MM.1S (cell line): ENCODE results near the gene OR1S2.

ENCODE experiments used
- EZH2phosphoT487 ChIP-seq: fragments of 300-600 bp; sonication (generic); IDR thresholded peaks from 2 replicates; pipeline ENCODE4 v1.6.1; 2018; ENCODE audit warnings: antibody characterized with exemption, low read length
- TF ChIP-seq, protein P1 (sequence below): fragments of 300-600 bp; sonication (generic); IDR thresholded peaks from 2 replicates; pipeline ENCODE4 v1.5.1; 2016; ENCODE audit warnings: antibody characterized with exemption, low read length, mixed read lengths

DNA sequence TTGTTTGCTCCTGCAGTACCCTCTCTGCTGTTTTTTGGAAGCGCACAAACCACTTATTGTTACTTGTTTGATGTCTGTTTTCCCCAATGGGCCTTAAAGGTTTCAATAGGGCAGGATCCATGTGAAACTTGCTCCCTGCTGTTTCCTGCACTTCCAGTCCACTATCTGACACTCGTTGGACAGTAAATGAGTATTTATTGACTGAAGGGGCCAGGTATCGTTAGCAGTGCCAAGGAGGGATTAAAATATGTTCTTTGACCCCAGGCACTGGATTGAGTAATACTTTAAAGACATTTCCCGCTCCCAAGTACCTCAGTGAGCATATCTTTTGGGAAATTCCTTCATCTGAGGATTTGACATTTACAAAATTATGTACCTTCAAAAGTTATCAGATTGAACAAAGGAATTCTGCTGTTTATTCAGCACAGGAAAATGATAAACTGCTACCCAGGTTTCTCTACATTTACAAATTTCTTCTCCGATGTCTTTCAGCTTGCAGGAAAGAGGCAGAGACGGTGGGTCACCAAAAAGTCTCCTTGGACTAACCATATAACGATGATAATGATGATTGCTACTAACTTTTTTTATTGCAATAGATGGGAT is 38.3 kb downstream of the OR1S2 start:
- no peak for TF ChIP-seq EZH2phosphoT487
- TF ChIP-seq, protein P1, sequence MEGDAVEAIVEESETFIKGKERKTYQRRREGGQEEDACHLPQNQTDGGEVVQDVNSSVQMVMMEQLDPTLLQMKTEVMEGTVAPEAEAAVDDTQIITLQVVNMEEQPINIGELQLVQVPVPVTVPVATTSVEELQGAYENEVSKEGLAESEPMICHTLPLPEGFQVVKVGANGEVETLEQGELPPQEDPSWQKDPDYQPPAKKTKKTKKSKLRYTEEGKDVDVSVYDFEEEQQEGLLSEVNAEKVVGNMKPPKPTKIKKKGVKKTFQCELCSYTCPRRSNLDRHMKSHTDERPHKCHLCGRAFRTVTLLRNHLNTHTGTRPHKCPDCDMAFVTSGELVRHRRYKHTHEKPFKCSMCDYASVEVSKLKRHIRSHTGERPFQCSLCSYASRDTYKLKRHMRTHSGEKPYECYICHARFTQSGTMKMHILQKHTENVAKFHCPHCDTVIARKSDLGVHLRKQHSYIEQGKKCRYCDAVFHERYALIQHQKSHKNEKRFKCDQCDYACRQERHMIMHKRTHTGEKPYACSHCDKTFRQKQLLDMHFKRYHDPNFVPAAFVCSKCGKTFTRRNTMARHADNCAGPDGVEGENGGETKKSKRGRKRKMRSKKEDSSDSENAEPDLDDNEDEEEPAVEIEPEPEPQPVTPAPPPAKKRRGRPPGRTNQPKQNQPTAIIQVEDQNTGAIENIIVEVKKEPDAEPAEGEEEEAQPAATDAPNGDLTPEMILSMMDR: no peak
